ENCODE measurements around the gene REEP1.

- TF ChIP-seq POLR2A (IDR thresholded peaks at IDR 0.05), result no peak
- TF ChIP-seq CTCF (IDR thresholded peaks at IDR 0.05), result no peak
These were observed 41.0 kb upstream of the REEP1 start for GRCh38 chr2:86378469-86378868.

All from testis (tissue), 2 donors.